ENCODE measurements around the gene SMIM30.

Gene SMIM30

DNA sequence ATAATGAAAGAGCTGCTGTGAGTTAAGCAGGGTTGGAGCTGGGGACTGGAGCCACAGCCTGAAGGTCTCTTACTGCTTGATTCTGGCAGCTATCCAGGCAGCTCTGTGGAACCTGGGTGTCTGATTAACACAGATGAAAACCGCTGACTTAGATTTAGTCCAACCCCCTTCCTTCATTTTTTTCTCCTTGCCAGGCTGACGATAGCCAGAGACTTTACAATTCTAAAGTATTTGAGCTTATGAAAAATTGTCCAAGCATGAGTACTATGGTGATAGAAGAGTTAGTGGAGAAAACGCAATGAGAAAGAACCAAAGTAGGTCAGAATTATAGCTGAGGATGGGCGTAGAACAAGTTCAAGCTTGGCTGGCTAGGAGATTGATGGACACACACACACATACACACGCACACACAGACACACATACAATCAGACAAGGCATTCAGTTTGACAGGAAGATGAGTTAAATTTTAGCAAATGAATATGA is 18.2 kb downstream of the SMIM30 start:
- DNase-seq (ENCODE audit: low read depth in 3 of 3), result no peak

GRCh38 chr7:113099284-113099919 is 19.0 kb downstream of the SMIM30 start:
- no peak for DNase-seq (ENCODE audit: low read depth in 3 of 3)

DNA sequence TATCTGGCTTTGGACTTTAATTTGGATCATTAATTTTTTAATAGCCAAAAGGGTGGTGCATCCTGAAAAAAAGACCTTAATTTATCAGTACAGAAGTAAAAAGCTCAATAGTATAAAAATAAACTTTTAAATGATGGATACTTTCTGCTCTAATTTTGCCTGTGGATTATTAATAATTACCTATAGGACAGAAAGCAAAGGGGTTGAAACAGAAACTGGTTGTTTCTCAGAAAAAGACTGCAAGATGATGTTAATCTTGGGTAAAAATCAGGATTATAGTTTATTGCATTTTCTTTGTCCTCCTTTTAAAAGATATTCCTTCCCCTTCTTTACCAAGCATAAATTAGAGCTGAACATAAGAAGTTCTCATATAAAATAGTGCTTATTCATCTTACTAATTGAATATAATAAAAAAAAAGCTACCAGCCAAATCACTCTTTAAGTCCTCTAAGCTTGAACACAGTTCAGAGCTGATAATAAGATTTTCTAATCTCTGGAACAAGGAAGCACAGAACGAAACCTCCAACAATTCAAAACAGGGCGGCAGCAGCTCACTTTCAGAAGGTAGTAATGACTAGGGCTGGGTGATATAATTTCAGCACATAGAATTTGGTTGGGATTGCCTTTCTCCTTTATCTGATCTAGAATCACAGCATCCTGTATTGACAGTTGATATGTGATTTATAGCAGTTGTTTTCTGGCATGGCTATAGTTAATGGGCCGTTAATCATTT is 23.7 kb downstream of the SMIM30 start:
- DNase-seq (ENCODE audit: low read depth in 3 of 3), result no peak

DNA sequence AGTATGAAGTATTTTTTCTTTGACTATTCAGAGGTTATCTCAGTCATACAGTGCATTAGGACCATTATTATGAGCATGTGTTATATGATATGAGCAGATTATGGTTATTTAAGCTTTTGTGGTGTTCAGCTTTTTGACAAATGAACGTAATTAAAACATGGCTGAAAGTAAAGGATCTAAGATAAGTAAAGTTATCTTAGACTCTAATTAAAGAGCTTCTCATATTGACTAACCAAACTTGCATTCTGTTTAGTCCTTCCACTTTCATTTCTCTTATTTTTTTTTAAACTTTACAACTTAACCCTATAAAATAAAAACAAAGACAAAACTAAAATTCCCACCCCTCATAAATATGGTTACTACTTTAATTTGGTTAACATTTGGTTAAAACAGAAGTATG is 24.8 kb downstream of the SMIM30 start:
- DNase-seq (ENCODE audit: low read depth in 3 of 3), result no peak

DNA sequence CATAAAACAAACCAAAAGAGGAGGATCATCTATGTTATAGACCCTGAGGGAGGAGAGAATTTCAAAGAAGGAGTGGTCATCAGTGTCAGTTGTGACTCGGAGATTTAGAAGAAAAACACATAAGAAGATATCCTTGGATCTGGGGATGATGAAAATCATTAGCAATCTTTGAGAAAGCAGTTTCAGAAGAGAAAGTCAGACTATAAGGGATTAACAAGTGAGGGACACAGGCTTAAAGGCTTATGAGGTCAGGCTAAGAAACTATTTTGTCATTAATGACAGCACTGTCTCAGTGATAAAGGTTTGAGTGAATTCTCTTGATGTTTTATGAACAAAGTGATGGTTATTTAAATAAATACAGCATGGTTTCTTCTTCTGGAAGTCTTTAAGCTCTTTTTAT is 25.6 kb downstream of the SMIM30 start:
- no peak for DNase-seq (ENCODE audit: low read depth in 3 of 3)

GRCh38 chr7:113087071-113087998 is 31.0 kb downstream of the SMIM30 start:
- no peak for DNase-seq (ENCODE audit: low read depth in 3 of 3)

- no peak for DNase-seq (ENCODE audit: low read depth in 3 of 3)
These were observed 31.9 kb downstream of the SMIM30 start, which contains the start of gene GPR85 for GRCh38 chr7:113086431-113086888. TSS of gene GPR85 (minus strand) at chr7:113086827. CDS start at chr7:113084721, 2,106 bp downstream.

DNA sequence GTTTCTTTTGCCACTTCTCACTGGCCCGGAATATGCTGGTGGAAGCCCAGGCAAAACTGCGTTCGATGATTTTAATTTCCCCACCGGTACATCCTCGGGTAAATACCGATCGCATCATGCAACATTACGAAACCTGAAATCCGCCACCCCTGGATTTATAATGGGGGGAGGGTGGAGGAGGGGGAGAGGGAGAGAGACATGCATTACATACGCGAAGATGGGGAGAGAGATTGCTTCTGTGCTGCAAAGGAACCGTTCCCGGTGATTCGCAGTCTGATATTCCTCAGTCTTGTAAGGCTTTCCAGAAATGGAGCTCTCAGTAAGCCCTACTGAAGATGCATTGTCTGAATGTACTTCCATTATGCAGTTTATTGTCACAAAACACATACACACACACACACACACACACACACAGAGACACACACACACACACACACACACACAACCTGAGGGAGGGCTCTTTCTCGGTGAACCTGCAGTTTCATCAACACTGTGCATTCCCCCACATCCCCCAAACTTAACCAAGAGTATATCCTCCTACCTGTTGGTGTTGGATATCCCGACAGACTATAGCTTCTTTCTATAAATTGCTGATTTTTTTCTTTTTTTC is 32.5 kb downstream of the SMIM30 start:
- DNase-seq (ENCODE audit: low read depth in 3 of 3), result no peak

- no peak for DNase-seq (ENCODE audit: low read depth in 3 of 3)
These were observed 33.7 kb downstream of the SMIM30 start for GRCh38 chr7:113084496-113085172.

- DNase-seq (ENCODE audit: low read depth in 3 of 3), result no peak
These were observed 34.4 kb downstream of the SMIM30 start for GRCh38 chr7:113083816-113084495.

DNA sequence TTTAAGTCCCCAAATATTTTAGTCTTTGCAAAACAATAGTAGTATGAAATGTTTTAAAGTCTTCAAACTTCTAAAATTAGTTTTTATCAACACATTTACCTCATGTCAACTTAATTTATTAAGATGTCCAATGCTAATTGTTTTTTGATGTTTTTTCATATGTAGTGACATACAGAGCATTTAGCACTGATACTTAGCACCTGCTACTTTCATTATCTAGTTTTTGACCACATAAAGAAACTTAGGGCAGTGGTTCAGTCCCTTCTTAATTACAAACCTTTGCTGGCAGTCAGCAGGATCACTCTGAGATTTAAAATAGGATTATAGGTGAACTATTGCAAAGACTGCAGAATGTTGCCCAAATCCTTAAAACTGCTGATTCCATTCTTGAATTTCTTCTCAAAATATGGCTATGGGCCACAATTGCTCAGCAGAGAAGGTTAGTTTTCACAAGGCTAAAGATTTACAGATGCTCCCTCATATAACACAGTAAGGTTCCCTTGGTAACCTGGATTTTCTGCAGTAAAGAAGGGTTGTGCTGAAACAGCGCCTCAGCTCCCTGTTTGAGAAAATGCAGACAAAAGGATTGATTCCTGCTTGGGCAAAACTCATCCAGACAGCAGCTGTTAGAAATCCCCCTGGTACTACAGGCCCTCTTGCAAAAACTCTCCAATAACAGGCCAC is 35.1 kb downstream of the SMIM30 start:
- no peak for DNase-seq (ENCODE audit: low read depth in 3 of 3)

DNA sequence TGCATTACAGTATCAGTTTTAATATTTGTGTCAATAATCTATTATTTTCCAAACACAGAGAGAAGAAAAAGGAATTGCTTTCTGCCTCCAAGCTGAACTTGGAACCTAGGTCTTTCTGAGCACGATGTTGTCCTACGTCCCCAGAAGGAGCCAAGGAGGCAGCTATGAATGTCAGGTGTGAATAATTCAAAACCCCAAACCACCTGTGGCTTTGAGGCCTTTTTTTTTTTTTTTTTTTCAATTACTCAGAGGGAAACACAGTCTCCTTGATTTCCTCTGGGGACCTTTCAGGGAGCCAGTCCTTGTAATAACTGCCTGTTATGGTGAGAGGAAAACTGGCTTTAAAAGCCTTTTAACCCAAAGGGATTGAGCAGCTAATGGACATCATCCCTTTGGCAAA is 40.0 kb downstream of the SMIM30 start:
- no peak for DNase-seq (ENCODE audit: low read depth in 3 of 3)

- DNase-seq (ENCODE audit: low read depth in 3 of 3), result no peak
These were observed 41.7 kb downstream of the SMIM30 start for GRCh38 chr7:113076703-113077102.

- no peak for DNase-seq (ENCODE audit: low read depth in 3 of 3)
These were observed 46.9 kb downstream of the SMIM30 start for GRCh38 chr7:113071465-113071864.

Data from stimulated activated CD4-positive, alpha-beta T cell treated with anti-CD3 and anti-CD28 coated beads, TNF-alpha, amount 100 ng/mL, for 4 hours (primary cell).